H1 (cell line): ENCODE data around the gene STXBP2. TPM values are rescaled to one million over a fixed set of nuclear protein-coding genes. Genes with fewer than 3 reads are reported as not detected.

ENCODE experiments used
- CTCF ChIA-PET: fragments of 300-600 bp; sonication (Branson Sonifier 250); formaldehyde crosslinking; loops from one replicate; lab custom pipeline; 2021; ENCODE audit not compliant: partially characterized antibody; lab: Charles Lee
- POLR2A ChIA-PET: fragments of 300-600 bp; sonication (Branson Sonifier 250); formaldehyde crosslinking; loops from one replicate; lab custom pipeline; 2021; ENCODE audit warnings: inconsistent platforms; ENCODE audit not compliant: partially characterized antibody; lab: Charles Lee
- DNase-seq, 2 experiments: peaks; one replicate each; pipeline versions ENCODE4 v3.0.0 to v3.0.0-alpha.2; 2010 to 2022; ENCODE audit warnings: low spot score in 2 of 2, low read depth in 1 of 2, mixed read lengths in 1 of 2
- FAIRE-seq: peaks from 2 replicates; lab custom pipeline; 2011; peaks lifted over from hg19 to GRCh38; lab: Jason Lieb, UNC
- H2AFZ ChIP-seq: 2 replicates; pipeline ENCODE4 v1.8.1; 2012; ENCODE audit warnings: low read length, inconsistent platforms
- H2AK5ac ChIP-seq: 2 replicates; pipeline ENCODE4 v1.6.1; 2013; ENCODE audit warnings: low read depth, low read length
- H2BK120ac ChIP-seq: replicated peaks from 2 replicates; pipeline ENCODE3; 2013; ENCODE audit warnings: low read depth, low read length, inconsistent platforms
- H2BK12ac ChIP-seq: 2 replicates; pipeline ENCODE4 v1.6.1; 2013; ENCODE audit warnings: low read depth, low read length
- H2BK15ac ChIP-seq: 2 replicates; pipeline ENCODE4 v1.6.1; 2013; ENCODE audit warnings: low read length
- H2BK20ac ChIP-seq: 2 replicates; pipeline ENCODE4 v1.6.1; 2013; ENCODE audit warnings: low read length
- H2BK5ac ChIP-seq: 2 replicates; pipeline ENCODE4 v1.6.1; 2013; ENCODE audit warnings: low read depth, low read length
- H3K14ac ChIP-seq: 2 replicates; pipeline ENCODE4 v1.6.1; 2013; ENCODE audit warnings: inconsistent platforms; ENCODE audit not compliant: insufficient read length
- H3K18ac ChIP-seq: 2 replicates; pipeline ENCODE4 v1.6.1; 2013; ENCODE audit warnings: low read length; ENCODE audit errors: extremely low read depth
- H3K23ac ChIP-seq: 2 replicates; pipeline ENCODE4 v1.6.1; 2013; ENCODE audit warnings: inconsistent platforms; ENCODE audit not compliant: insufficient read length
- H3K23me2 ChIP-seq: 2 replicates; pipeline ENCODE4 v1.6.1; 2013; ENCODE audit warnings: low read depth, low read length
- H3K27ac ChIP-seq: 2 replicates; pipeline ENCODE4 v1.6.1; 2011; ENCODE audit warnings: low read depth, low read length, inconsistent platforms
- H3K27me3 ChIP-seq, 4 experiments: replicated peaks in 1 of 4; 1 replicate in 1 of 4; 2 replicates in 3 of 4; pipeline versions ENCODE4 v1.6.1 to v1.8.1; 2011 to 2013; ENCODE audit warnings: low read length in 3 of 4, mild to moderate bottlenecking in 3 of 4, inconsistent platforms in 2 of 4, mixed read lengths in 2 of 4, moderate library complexity in 1 of 4; ENCODE audit not compliant: control insufficient read depth in 3 of 4, insufficient read depth in 3 of 4; ENCODE audit errors: extremely low read depth in 1 of 4
- H3K36me3 ChIP-seq, 4 experiments: 2 replicates each; pipeline versions ENCODE4 v1.6.1 to v1.8.1; 2011 to 2013; ENCODE audit warnings: mild to moderate bottlenecking in 4 of 4, low read length in 3 of 4, moderate library complexity in 2 of 4, control low read depth in 1 of 4, inconsistent platforms in 1 of 4; ENCODE audit not compliant: insufficient read depth in 4 of 4, control insufficient read depth in 2 of 4
- H3K4ac ChIP-seq: replicated peaks from 2 replicates; pipeline ENCODE3; 2013; ENCODE audit warnings: low read length, low read depth, mixed read lengths, inconsistent platforms; ENCODE audit not compliant: insufficient read length
- H3K4me1 ChIP-seq, 4 experiments: replicated peaks in 1 of 4; 1 replicate in 1 of 4; 2 replicates in 3 of 4; pipeline versions ENCODE4 v1.6.1 to v1.8.1; 2011 to 2013; ENCODE audit warnings: low read length in 3 of 4, inconsistent platforms in 2 of 4, mixed read lengths in 1 of 4; ENCODE audit not compliant: insufficient read depth in 4 of 4, control insufficient read depth in 3 of 4
- H3K4me2 ChIP-seq, 2 experiments: 2 replicates each; pipeline versions ENCODE4 v1.6.1 to v1.8.1; 2011 to 2013; ENCODE audit warnings: low read depth in 2 of 2, low read length in 2 of 2, control low read depth in 1 of 2, inconsistent platforms in 1 of 2, mild to moderate bottlenecking in 1 of 2; ENCODE audit not compliant: insufficient read depth in 1 of 2
- H3K4me3 ChIP-seq, 4 experiments: fragments of 200-600, 300-600 bp in 1 of 4; sonication (generic), shearing (Covaris generic), sonication (Bioruptor Twin) in 1 of 4; 2 replicates each; pipeline versions ENCODE4 v1.5.1 to v1.8.1; 2011 to 2016; ENCODE audit warnings: low read length in 4 of 4, low read depth in 3 of 4, control low read depth in 2 of 4, inconsistent platforms in 2 of 4, mild to moderate bottlenecking in 2 of 4, mixed read lengths in 1 of 4, moderate library complexity in 1 of 4; ENCODE audit not compliant: insufficient read depth in 2 of 4; ENCODE audit errors: extremely low read depth in 1 of 4
- H3K56ac ChIP-seq: replicated peaks from 2 replicates; pipeline ENCODE3; 2013; ENCODE audit warnings: low read depth, mild to moderate bottlenecking, mixed read lengths, low read length, inconsistent platforms; ENCODE audit not compliant: insufficient read length
- H3K79me1 ChIP-seq: 2 replicates; pipeline ENCODE4 v1.6.1; 2013; ENCODE audit warnings: low read depth, low read length, control low read depth
- H3K79me2 ChIP-seq, 2 experiments: 2 replicates each; pipeline versions ENCODE4 v1.6.1 to v1.8.1; 2012 to 2013; ENCODE audit warnings: low read length in 2 of 2, mild to moderate bottlenecking in 2 of 2, inconsistent platforms in 1 of 2; ENCODE audit not compliant: insufficient read depth in 2 of 2, control insufficient read depth in 1 of 2
- H3K9ac ChIP-seq, 4 experiments: replicated peaks in 1 of 4; 1 replicate in 1 of 4; 2 replicates in 3 of 4; pipeline versions ENCODE4 v1.6.1 to v1.8.1; 2011 to 2013; ENCODE audit warnings: low read depth in 3 of 4, low read length in 3 of 4, control low read depth in 2 of 4, mild to moderate bottlenecking in 2 of 4, moderate library complexity in 2 of 4, inconsistent platforms in 1 of 4; ENCODE audit errors: extremely low read depth in 1 of 4
- H3K9me3 ChIP-seq, 2 experiments: 2 replicates each; pipeline versions ENCODE4 v1.6.1 to v1.8.1; 2012 to 2013; ENCODE audit warnings: mild to moderate bottlenecking in 2 of 2, moderate library complexity in 2 of 2, control low read depth in 1 of 2, inconsistent platforms in 1 of 2, low read depth in 1 of 2, low read length in 1 of 2, mixed read lengths in 1 of 2; ENCODE audit not compliant: insufficient read depth in 2 of 2
- H4K20me1 ChIP-seq, 2 experiments: replicated peaks in 1 of 2; 2 replicates each; pipeline versions ENCODE3 to v1.8.1; 2011 to 2013; ENCODE audit warnings: inconsistent platforms in 2 of 2, low read length in 2 of 2, mild to moderate bottlenecking in 1 of 2; ENCODE audit not compliant: insufficient read depth in 2 of 2, control insufficient read depth in 1 of 2
- H4K5ac ChIP-seq: 2 replicates; pipeline ENCODE4 v1.6.1; 2013; ENCODE audit warnings: low read length, low read depth, mixed read lengths, inconsistent platforms; ENCODE audit not compliant: insufficient read length
- H4K8ac ChIP-seq: 2 replicates; pipeline ENCODE4 v1.8.0; 2013; ENCODE audit warnings: mild to moderate bottlenecking, moderate library complexity, low read length, inconsistent platforms; ENCODE audit not compliant: insufficient read depth; ENCODE audit errors: extremely low read depth
- H4K91ac ChIP-seq: replicated peaks from 2 replicates; pipeline ENCODE3; 2013; ENCODE audit warnings: low read length, mixed read lengths, inconsistent platforms; ENCODE audit not compliant: insufficient read length
- JUND ChIP-seq: IDR thresholded peaks from 2 replicates; pipeline ENCODE4 v1.6.1; 2011; ENCODE audit warnings: mild to moderate bottlenecking, improper control_type of control experiment, low read length
- KDM1A ChIP-seq: fragments of 200-600, 300-600 bp; sonication (generic); IDR thresholded peaks from 2 replicates; pipeline ENCODE4 v1.7.1; 2016; ENCODE audit warnings: mild to moderate bottlenecking, low read length, borderline replicate concordance
- MAFK ChIP-seq: IDR thresholded peaks from 2 replicates; pipeline ENCODE4 v1.6.1; 2012; ENCODE audit warnings: low read depth, mild to moderate bottlenecking, improper control_type of control experiment, low read length
- NANOG ChIP-seq: IDR thresholded peaks from 2 replicates; pipeline ENCODE4 v1.6.1; 2011; ENCODE audit warnings: low read length, low read depth, mild to moderate bottlenecking, inconsistent platforms; ENCODE audit not compliant: insufficient read depth, poor library complexity, severe bottlenecking
- PHF8 ChIP-seq: fragments of 200-600 bp; sonication (generic); conservative IDR thresholded peaks from 2 replicates; pipeline ENCODE4 v1.7.1; 2012; ENCODE audit warnings: low read depth, mild to moderate bottlenecking, inconsistent platforms, low read length, moderate library complexity
- RAD21 ChIP-seq, 2 experiments: IDR thresholded peaks in 1 of 2; conservative IDR thresholded peaks in 1 of 2; 2 replicates each; pipeline ENCODE4 v1.6.1; 2011; ENCODE audit warnings: low read depth in 2 of 2, low read length in 2 of 2, improper control_type of control experiment in 1 of 2, inconsistent platforms in 1 of 2, mild to moderate bottlenecking in 1 of 2, moderate library complexity in 1 of 2
- TCF12 ChIP-seq: IDR thresholded peaks from 2 replicates; pipeline ENCODE4 v1.6.1; 2011; ENCODE audit warnings: low read depth, mild to moderate bottlenecking, low read length
- WGBS, 2 experiments: shearing (Covaris generic) in 1 of 2; methylation state at CpG; one replicate each; pipeline versions ENCODE4 v1.1.6 to v1.1.7; 2013 to 2015; ENCODE audit warnings: low lambda C conversion rate in 2 of 2, mixed read lengths in 2 of 2, inconsistent platforms in 1 of 2, low coverage in 1 of 2, missing lambda C conversion rate in 1 of 2; ENCODE audit not compliant: insufficient replicate concordance in 2 of 2, insufficient coverage in 1 of 2, insufficient read length in 1 of 2; ENCODE audit errors: extremely low coverage in 1 of 2, missing lambda C conversion rate in 1 of 2; 5-methylcytosine and 5-hydroxymethylcytosine counted together
- polyA plus RNA-seq, 7 experiments: library from polyadenylated mRNA; depleted of rRNA in 3 of 7; stranded (reverse) in 5 of 7; unstranded in 2 of 7; fragments of >200 nt in 5 of 7; fragments of 200-250 nt in 2 of 7; gene quantifications; 1 replicate in 5 of 7; 2 replicates in 1 of 7; 4 replicates in 1 of 7; pipeline versions ENCODE4 v1.2.1 to v1.2.3, GENCODE V29; 2011 to 2013; ENCODE audit warnings: missing spikeins in 2 of 7, mixed read lengths in 2 of 7
- total RNA-seq: library from RNA; stranded (reverse); fragmentation: NEBNext Ultra II Directional; extraction: Animal tissue kit (Norgen Biotek cat#: 25700); gene quantifications from 2 replicates; pipeline ENCODE4 v1.2.1, GENCODE V29; 2021
- TF ChIP-seq, protein P1 (sequence below): IDR thresholded peaks from 2 replicates; pipeline ENCODE4 v1.6.1; 2011; ENCODE audit warnings: low read depth, mild to moderate bottlenecking, low read length; ENCODE audit not compliant: insufficient read depth

Gene STXBP2
- total and polyA plus RNA-seq, 2 of the 8 experiments (the other 6 are each of a cell fraction or from before 2014, with no cell fraction given), result 52.9 to 53.8 TPM

GRCh38 chr19:7628589-7629311 is 8.2 kb upstream of the STXBP2 start:
- H3K27ac ChIP-seq, result peak overlapping the region; percentile 88

More at GRCh38 chr19:7628589-7629311, 8.2 kb upstream of the STXBP2 start:
- H3K79me2 ChIP-seq, result peaks cover 10 to 46% of the 10 kb centered on the region in 2 experiments; a peak in 3 of 4 replicates
- POLR2A ChIA-PET, result interaction anchor here (0.8 to 3.3 kb wide), 8 partner anchors 9 to 128 kb away, joined by 3 to 11 read pairs (median 4); no protein-coding TSS in a partner anchor
- peaks cover 14% of the 10 kb centered on the region for H3K23me2 ChIP-seq
- no peak overlapping the region for H2BK15ac ChIP-seq
- H3K4me2 ChIP-seq, result peak overlapping the region; percentile 93 to 96
- CTCF ChIA-PET, result interaction anchor here (1.1 to 1.5 kb wide), 4 partner anchors 10 to 171 kb away, joined by 3 to 5 read pairs (median 4); no protein-coding TSS in a partner anchor
- peak overlapping the region; percentile 95 for H2AK5ac ChIP-seq
- peaks cover 4 to 18% of the 10 kb centered on the region in 2 experiments for H4K20me1 ChIP-seq
- H2BK20ac ChIP-seq, result no peak overlapping the region
- FAIRE-seq (no peak), DNase-seq (no peak)
- no peaks in the 10 kb centered on the region for H3K9me3 ChIP-seq
- no peak overlapping the region for H3K18ac ChIP-seq
- H4K5ac ChIP-seq, result no peak overlapping the region
- TF ChIP-seq TCF12, result no peak
- TF ChIP-seq NANOG, result no peak
- no peak for TF ChIP-seq RAD21 (IDR thresholded peaks at IDR 0.05 in 1 of 2, conservative IDR thresholded peaks at IDR 0.05 in 1 of 2; ENCODE audit: low read depth in 2 of 2, low read length in 2 of 2)
- no peak for TF ChIP-seq PHF8
- TF ChIP-seq MAFK, result no peak
- no peak for TF ChIP-seq JUND
- TF ChIP-seq, protein P1, sequence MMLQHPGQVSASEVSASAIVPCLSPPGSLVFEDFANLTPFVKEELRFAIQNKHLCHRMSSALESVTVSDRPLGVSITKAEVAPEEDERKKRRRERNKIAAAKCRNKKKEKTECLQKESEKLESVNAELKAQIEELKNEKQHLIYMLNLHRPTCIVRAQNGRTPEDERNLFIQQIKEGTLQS, result no peak
- TF ChIP-seq KDM1A, result no peak
- H2BK5ac ChIP-seq, result peak overlapping the region; percentile 83; the same call in 1 of the 2 replicates
- peak overlapping the region; percentile 31; the same call in 1 of the 2 replicates for H2AFZ ChIP-seq
- H3K36me3 ChIP-seq, result peaks cover 0 to 11% (median 6%) of the 10 kb centered on the region in 4 experiments; a peak in 4 of 8 replicates
- peak overlapping the region; percentile 99; the same call in 1 of the 2 replicates for H4K8ac ChIP-seq
- H4K91ac ChIP-seq, result no peak overlapping the region
- H3K14ac ChIP-seq, result no peak overlapping the region
- H3K9ac ChIP-seq, result peak overlapping the region; percentile 92 to 99 (median 94)
- no peak overlapping the region for H2BK120ac ChIP-seq
- no peak overlapping the region for H3K4ac ChIP-seq
- H3K4me3 ChIP-seq, result peak overlapping the region; percentile 94 to 100 (median 99)
- WGBS, 2 experiments, result 10% methylated on average over 15 of the region's 15 CpGs; no CpG with 5 or more reads in 1 of the 2 experiments
- H2BK12ac ChIP-seq, result no peak overlapping the region
- no peaks in the 10 kb centered on the region for H3K27me3 ChIP-seq
- peaks cover 31% of the 10 kb centered on the region for H3K79me1 ChIP-seq
- H3K4me1 ChIP-seq, result peaks cover 0 to 10% (median 3%) of the 10 kb centered on the region in 4 experiments; a peak in 4 of 7 replicates
- H3K56ac ChIP-seq, result no peak overlapping the region
- H3K23ac ChIP-seq, result no peak overlapping the region
